ENCODE results near the gene AUTS2.
A peak's percentile ranks its signal among the peaks of the same experiment; 100 is the strongest.

The AUTS2 gene

GRCh38 chr7:70035519-70035918 lies 437.2 kb downstream of the AUTS2 start:
- DNase-seq (ENCODE audit: low spot score), result no peak

- DNase-seq (ENCODE audit: low spot score), result no peak
These were observed 437.7 kb downstream of the AUTS2 start for GRCh38 chr7:70035955-70036354.

- DNase-seq (ENCODE audit: low spot score), result no peak
These were observed 438.4 kb downstream of the AUTS2 start for GRCh38 chr7:70036695-70037094.

- peak; percentile 60 for DNase-seq (ENCODE audit: low spot score)
These were observed 439.1 kb downstream of the AUTS2 start for GRCh38 chr7:70037171-70037933.

GRCh38 chr7:70040051-70040450 lies 441.8 kb downstream of the AUTS2 start:
- no peak for DNase-seq (ENCODE audit: low spot score)

GRCh38 chr7:70040970-70041766 lies 442.9 kb downstream of the AUTS2 start:
- DNase-seq (ENCODE audit: low spot score), result peak; percentile 22

GRCh38 chr7:70042533-70042932 lies 444.3 kb downstream of the AUTS2 start:
- DNase-seq (ENCODE audit: low spot score), result peak; percentile 33

GRCh38 chr7:70043015-70043538 lies 444.8 kb downstream of the AUTS2 start:
- no peak for DNase-seq (ENCODE audit: low spot score)

GRCh38 chr7:70044064-70044463 lies 445.8 kb downstream of the AUTS2 start:
- no peak for DNase-seq (ENCODE audit: low spot score)

GRCh38 chr7:70044525-70044924 lies 446.2 kb downstream of the AUTS2 start:
- no peak for DNase-seq (ENCODE audit: low spot score)

GRCh38 chr7:70044981-70045380 lies 446.7 kb downstream of the AUTS2 start:
- no peak for DNase-seq (ENCODE audit: low spot score)

GRCh38 chr7:70047384-70047783 lies 449.1 kb downstream of the AUTS2 start:
- DNase-seq (ENCODE audit: low spot score), result no peak

- DNase-seq (ENCODE audit: low spot score), result no peak
These were observed 449.7 kb downstream of the AUTS2 start for GRCh38 chr7:70047891-70048448.

- DNase-seq (ENCODE audit: low spot score), result no peak
These were observed 453.5 kb downstream of the AUTS2 start for GRCh38 chr7:70051726-70052125.

GRCh38 chr7:70052691-70053090 lies 454.4 kb downstream of the AUTS2 start:
- peak; percentile 70 for DNase-seq (ENCODE audit: low spot score)

GRCh38 chr7:70053421-70053820 lies 455.1 kb downstream of the AUTS2 start:
- DNase-seq (ENCODE audit: low spot score), result no peak

GRCh38 chr7:70053989-70054388 lies 455.7 kb downstream of the AUTS2 start:
- no peak for DNase-seq (ENCODE audit: low spot score)

GRCh38 chr7:70056363-70056762 lies 458.1 kb downstream of the AUTS2 start:
- DNase-seq (ENCODE audit: low spot score), result no peak

GRCh38 chr7:70060298-70061068 lies 462.2 kb downstream of the AUTS2 start:
- DNase-seq (ENCODE audit: low spot score), result no peak

GRCh38 chr7:70063371-70063770 lies 465.1 kb downstream of the AUTS2 start:
- DNase-seq (ENCODE audit: low spot score), result no peak

GRCh38 chr7:70063927-70064326 lies 465.7 kb downstream of the AUTS2 start:
- no peak for DNase-seq (ENCODE audit: low spot score)

GRCh38 chr7:70066844-70067243 lies 468.6 kb downstream of the AUTS2 start:
- DNase-seq (ENCODE audit: low spot score), result no peak
